ENCODE data around the gene MYO15A. TPM values are rescaled to one million over a fixed set of nuclear protein-coding genes. Genes with fewer than 3 reads are reported as not detected.
A peak's percentile ranks its signal among the peaks of the same experiment; 100 is the strongest.

The MYO15A gene
- total RNA-seq, 1 donor: 1.1 TPM

DNA sequence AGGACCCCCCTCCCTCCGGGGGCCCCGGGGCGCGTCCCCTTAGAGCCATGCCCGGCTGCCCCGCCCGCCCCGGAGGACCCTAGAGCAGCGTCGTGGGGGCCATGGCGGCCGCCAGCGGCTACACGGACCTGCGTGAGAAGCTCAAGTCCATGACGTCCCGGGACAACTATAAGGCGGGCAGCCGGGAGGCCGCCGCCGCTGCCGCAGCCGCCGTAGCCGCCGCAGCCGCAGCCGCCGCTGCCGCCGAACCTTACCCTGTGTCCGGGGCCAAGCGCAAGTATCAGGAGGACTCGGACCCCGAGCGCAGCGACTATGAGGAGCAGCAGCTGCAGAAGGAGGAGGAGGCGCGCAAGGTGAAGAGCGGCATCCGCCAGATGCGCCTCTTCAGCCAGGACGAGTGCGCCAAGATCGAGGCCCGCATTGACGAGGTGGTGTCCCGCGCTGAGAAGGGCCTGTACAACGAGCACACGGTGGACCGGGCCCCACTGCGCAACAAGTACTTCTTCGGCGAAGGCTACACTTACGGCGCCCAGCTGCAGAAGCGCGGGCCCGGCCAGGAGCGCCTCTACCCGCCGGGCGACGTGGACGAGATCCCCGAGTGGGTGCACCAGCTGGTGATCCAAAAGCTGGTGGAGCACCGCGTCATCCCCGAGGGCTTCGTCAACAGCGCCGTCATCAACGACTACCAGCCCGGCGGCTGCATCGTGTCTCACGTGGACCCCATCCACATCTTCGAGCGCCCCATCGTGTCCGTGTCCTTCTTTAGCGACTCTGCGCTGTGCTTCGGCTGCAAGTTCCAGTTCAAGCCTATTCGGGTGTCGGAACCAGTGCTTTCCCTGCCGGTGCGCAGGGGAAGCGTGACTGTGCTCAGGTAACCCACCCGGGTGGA lies 75.8 kb downstream of the MYO15A start:
- Histone ChIP-seq H3K27me3 (ENCODE audit: insufficient read depth, low read length) (no peaks in the 10 kb centered on the region), H2AFZ (ENCODE audit: low read length) (no peak overlapping the region), H3K9me3 (ENCODE audit: low read depth, low read length) (no peaks in the 10 kb centered on the region), H3K4me1 (ENCODE audit: insufficient read depth, low read length) (peaks cover 64% of the 10 kb centered on the region), H3K79me2 (ENCODE audit: insufficient read depth, low read length) (peaks cover 57% of the 10 kb centered on the region), H3K36me3 (ENCODE audit: insufficient read depth, low read length) (peaks cover 2% of the 10 kb centered on the region), H3K4me2 (ENCODE audit: insufficient read depth, low read length) (peak overlapping the region; percentile 99), H3K27ac (ENCODE audit: low read depth, low read length) (peak overlapping the region; percentile 87), H3K4me3 (ENCODE audit: insufficient read depth, low read length) (peak overlapping the region; percentile 91), H4K20me1 (ENCODE audit: insufficient read depth, low read length) (peaks cover 51% of the 10 kb centered on the region)
- DNase-seq (ENCODE audit: insufficient read length, low spot score, missing footprints): peak; percentile 77
- no peak for TF ChIP-seq CTCF (IDR thresholded peaks at IDR 0.05; ENCODE audit: extremely low read depth, low read depth, low read length)

- DNase-seq (ENCODE audit: insufficient read length, low spot score, missing footprints): peak; percentile 86
- peak overlapping the region; percentile 87 for H3K27ac ChIP-seq (ENCODE audit: low read depth, low read length)
- no peaks in the 10 kb centered on the region for H3K27me3 ChIP-seq (ENCODE audit: insufficient read depth, low read length)
- peaks cover 68% of the 10 kb centered on the region for H3K4me1 ChIP-seq (ENCODE audit: insufficient read depth, low read length)
- no peak overlapping the region for H2AFZ ChIP-seq (ENCODE audit: low read length)
- H3K36me3 ChIP-seq (ENCODE audit: insufficient read depth, low read length): peaks cover 6% of the 10 kb centered on the region
- TF ChIP-seq CTCF (IDR thresholded peaks at IDR 0.05; ENCODE audit: extremely low read depth, low read depth, low read length): no peak
- H3K4me3 ChIP-seq (ENCODE audit: insufficient read depth, low read length): peak overlapping the region; percentile 91
- peak overlapping the region; percentile 99 for H3K4me2 ChIP-seq (ENCODE audit: insufficient read depth, low read length)
- no peaks in the 10 kb centered on the region for H3K9me3 ChIP-seq (ENCODE audit: low read depth, low read length)
- H4K20me1 ChIP-seq (ENCODE audit: insufficient read depth, low read length): peaks cover 61% of the 10 kb centered on the region
- peaks cover 67% of the 10 kb centered on the region for H3K79me2 ChIP-seq (ENCODE audit: insufficient read depth, low read length)
Measured at GRCh38 chr17:18185391-18185790, 76.8 kb downstream of the MYO15A start.

DNA sequence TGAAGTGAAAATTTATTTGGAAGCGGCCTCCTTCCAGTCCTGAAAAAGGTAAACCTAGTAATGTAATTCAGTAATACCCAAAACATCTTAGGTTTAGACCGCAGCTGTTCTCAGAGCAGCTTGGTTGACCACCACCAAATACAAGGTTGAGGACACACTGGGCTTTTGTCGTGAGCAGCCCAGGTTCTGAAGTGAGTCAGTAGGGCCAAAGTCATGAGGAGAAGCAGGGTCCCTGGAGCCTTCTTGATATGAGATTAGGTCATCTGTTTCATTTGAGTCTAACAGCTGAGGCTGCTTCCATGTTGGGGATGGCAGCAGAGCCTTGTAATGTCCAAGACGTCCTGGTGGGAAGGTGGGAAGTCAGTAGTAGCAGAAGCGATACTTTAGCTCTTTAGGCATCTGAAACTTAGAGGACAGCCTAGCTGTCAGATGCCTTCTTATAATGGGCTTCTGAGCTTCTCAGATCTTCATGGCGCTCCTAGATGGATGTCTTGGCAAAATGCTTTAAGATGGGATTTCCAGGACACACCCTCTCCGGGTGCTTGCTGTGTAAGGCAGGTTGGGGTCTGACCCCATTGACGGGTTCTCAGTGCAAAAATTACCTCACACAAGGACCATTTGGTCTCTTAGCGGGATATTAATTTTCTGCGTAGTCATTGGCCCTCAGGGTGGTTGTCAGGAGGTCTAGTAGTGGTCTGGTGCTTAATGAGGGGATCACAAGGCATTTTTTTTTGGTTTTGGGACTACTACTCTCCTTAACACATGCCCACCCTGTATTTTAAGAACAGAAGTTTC lies 77.5 kb downstream of the MYO15A start:
- Histone ChIP-seq H3K27me3 (ENCODE audit: insufficient read depth, low read length) (no peaks in the 10 kb centered on the region), H2AFZ (ENCODE audit: low read length) (no peak overlapping the region), H3K27ac (ENCODE audit: low read depth, low read length) (peak overlapping the region; percentile 87), H3K9me3 (ENCODE audit: low read depth, low read length) (no peaks in the 10 kb centered on the region), H3K4me2 (ENCODE audit: insufficient read depth, low read length) (peak overlapping the region; percentile 99), H3K79me2 (ENCODE audit: insufficient read depth, low read length) (peaks cover 73% of the 10 kb centered on the region), H3K4me3 (ENCODE audit: insufficient read depth, low read length) (peak overlapping the region; percentile 91), H3K4me1 (ENCODE audit: insufficient read depth, low read length) (peaks cover 69% of the 10 kb centered on the region), H3K36me3 (ENCODE audit: insufficient read depth, low read length) (peaks cover 6% of the 10 kb centered on the region), H4K20me1 (ENCODE audit: insufficient read depth, low read length) (peaks cover 68% of the 10 kb centered on the region)
- TF ChIP-seq CTCF (IDR thresholded peaks at IDR 0.05; ENCODE audit: extremely low read depth, low read depth, low read length): no peak
- DNase-seq (ENCODE audit: insufficient read length, low spot score, missing footprints): peak; percentile 79

DNA sequence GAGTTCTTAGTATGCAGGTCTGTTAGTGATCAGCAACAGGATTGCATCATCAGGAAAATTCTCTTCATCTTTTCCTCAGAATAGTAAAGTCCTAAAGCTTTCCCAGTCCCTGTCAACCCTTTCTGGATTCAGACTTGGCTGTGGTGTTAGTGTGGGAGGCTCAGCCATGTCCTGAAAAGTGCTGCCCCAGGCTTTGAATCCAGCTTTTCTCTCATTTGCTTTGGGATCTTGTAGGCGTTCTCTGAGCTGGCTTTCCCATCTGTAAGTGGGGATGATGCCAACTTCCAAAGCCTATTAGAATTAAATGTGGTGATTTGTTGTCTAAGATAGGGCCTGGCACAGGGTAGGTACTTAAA lies 78.0 kb downstream of the MYO15A start:
- Histone ChIP-seq H3K27me3 (ENCODE audit: insufficient read depth, low read length) (no peaks in the 10 kb centered on the region), H3K27ac (ENCODE audit: low read depth, low read length) (peak overlapping the region; percentile 87), H3K9me3 (ENCODE audit: low read depth, low read length) (no peaks in the 10 kb centered on the region), H3K36me3 (ENCODE audit: insufficient read depth, low read length) (peaks cover 6% of the 10 kb centered on the region), H3K4me3 (ENCODE audit: insufficient read depth, low read length) (peak overlapping the region; percentile 91), H3K4me2 (ENCODE audit: insufficient read depth, low read length) (peak overlapping the region; percentile 99), H2AFZ (ENCODE audit: low read length) (no peak overlapping the region), H4K20me1 (ENCODE audit: insufficient read depth, low read length) (peaks cover 73% of the 10 kb centered on the region), H3K4me1 (ENCODE audit: insufficient read depth, low read length) (peaks cover 69% of the 10 kb centered on the region), H3K79me2 (ENCODE audit: insufficient read depth, low read length) (peaks cover 79% of the 10 kb centered on the region)
- peak; percentile 58 for DNase-seq (ENCODE audit: insufficient read length, low spot score, missing footprints)
- no peak for TF ChIP-seq CTCF (IDR thresholded peaks at IDR 0.05; ENCODE audit: extremely low read depth, low read depth, low read length)
